HEK293 (cell line): ENCODE results near the gene PLPPR4.

ENCODE experiments used
- CTCF ChIA-PET: fragments of 350-600 bp; formaldehyde crosslinking; extraction: SDS; loops from one replicate; lab custom pipeline; 2021; ENCODE audit warnings: antibody characterized with exemption; lab: Yijun Ruan, JAX
- POLR2A ChIA-PET: fragments of 300-600 bp; formaldehyde crosslinking; extraction: SDS; loops from one replicate; lab custom pipeline; 2020; ENCODE audit warnings: antibody characterized with exemption, inconsistent platforms; lab: Yijun Ruan, JAX
- H3K27ac ChIP-seq: fragments of 200-500 bp; sonication (Bioruptor generic); 2 replicates; pipeline ENCODE4 v1.5.1; 2014; ENCODE audit warnings: low read depth, low read length, control low read depth, inconsistent platforms; ENCODE audit errors: extremely low read depth
- H3K36me3 ChIP-seq, 2 experiments: fragments of 200-500 bp in 1 of 2; sonication (Bioruptor generic) in 1 of 2; 1 replicate in 1 of 2; 2 replicates in 1 of 2; pipeline ENCODE4 v1.5.1; 2014 to 2017; ENCODE audit warnings: inconsistent platforms in 2 of 2, low read length in 2 of 2; ENCODE audit not compliant: control insufficient read depth in 2 of 2, insufficient read depth in 1 of 2
- H3K4me1 ChIP-seq: fragments of 200-500 bp; sonication (Bioruptor generic); 2 replicates; pipeline ENCODE4 v1.5.1; 2014; ENCODE audit warnings: mild to moderate bottlenecking, low read length, inconsistent platforms; ENCODE audit not compliant: control insufficient read depth, insufficient read depth
- H3K4me3 ChIP-seq: 2 replicates; pipeline ENCODE4 v1.5.1; 2011; ENCODE audit warnings: low read depth, mild to moderate bottlenecking, control low read depth, low read length, moderate library complexity
- H3K9me3 ChIP-seq: fragments of 200-500 bp; sonication (Bioruptor generic); 2 replicates; pipeline ENCODE4 v1.5.1; 2014; ENCODE audit warnings: low read depth, low read length, inconsistent platforms; ENCODE audit not compliant: control insufficient read depth, insufficient read depth
- GFI1B ChIP-seq: fragments of 450-650 bp; formaldehyde crosslinking; IDR thresholded peaks from 2 replicates; pipeline ENCODE4 v1.5.1; 2016; ENCODE audit warnings: missing biosample characterization, missing genetic modification characterization
- KLF8 ChIP-seq: fragments of 450-650 bp; formaldehyde crosslinking; IDR thresholded peaks from 2 replicates; pipeline ENCODE4 v1.5.1; 2016; ENCODE audit warnings: missing biosample characterization, missing genetic modification characterization
- OSR2 ChIP-seq: fragments of 450-650 bp; formaldehyde crosslinking; IDR thresholded peaks from 2 replicates; pipeline ENCODE4 v1.5.1; 2016; ENCODE audit warnings: missing biosample characterization, missing genetic modification characterization
- ZFP37 ChIP-seq: fragments of 450-650 bp; formaldehyde crosslinking; IDR thresholded peaks from 2 replicates; pipeline ENCODE4 v1.5.1; 2016; ENCODE audit warnings: missing biosample characterization, missing genetic modification characterization
- ZFP69B ChIP-seq: fragments of 450-650 bp; formaldehyde crosslinking; IDR thresholded peaks from 2 replicates; pipeline ENCODE4 v1.5.1; 2016; ENCODE audit warnings: missing biosample characterization, missing genetic modification characterization
- ZNF155 ChIP-seq: fragments of 450-650 bp; formaldehyde crosslinking; IDR thresholded peaks from 2 replicates; pipeline ENCODE4 v1.5.1; 2016; ENCODE audit warnings: missing biosample characterization, missing genetic modification characterization
- ZNF473 ChIP-seq: fragments of 450-650 bp; formaldehyde crosslinking; IDR thresholded peaks from 2 replicates; pipeline ENCODE4 v1.5.1; 2017; ENCODE audit warnings: missing biosample characterization, missing genetic modification characterization
- ZNF560 ChIP-seq: fragments of 450-650 bp; formaldehyde crosslinking; IDR thresholded peaks from 2 replicates; pipeline ENCODE4 v1.5.1; 2017; ENCODE audit warnings: missing biosample characterization, missing genetic modification characterization, borderline replicate concordance
- ZNF610 ChIP-seq: fragments of 450-650 bp; formaldehyde crosslinking; IDR thresholded peaks from 2 replicates; pipeline ENCODE4 v1.5.1; 2016; ENCODE audit warnings: missing biosample characterization, missing genetic modification characterization, borderline replicate concordance
- ZNF621 ChIP-seq: fragments of 450-650 bp; formaldehyde crosslinking; IDR thresholded peaks from 2 replicates; pipeline ENCODE4 v1.5.1; 2017; ENCODE audit warnings: missing biosample characterization, missing genetic modification characterization
- ZNF664 ChIP-seq: fragments of 450-650 bp; formaldehyde crosslinking; IDR thresholded peaks from 2 replicates; pipeline ENCODE4 v1.5.1; 2016; ENCODE audit warnings: missing biosample characterization, missing genetic modification characterization
- TF ChIP-seq, protein P1 (sequence below): fragments of 450-650 bp; formaldehyde crosslinking; IDR thresholded peaks from 2 replicates; pipeline ENCODE4 v1.5.1; 2016; ENCODE audit warnings: missing biosample characterization, missing genetic modification characterization
- TF ChIP-seq, protein P2 (sequence below): fragments of 450-650 bp; IDR thresholded peaks from 2 replicates; pipeline ENCODE4 v1.5.1; 2018; ENCODE audit warnings: missing biosample characterization, missing genetic modification characterization
- TF ChIP-seq, protein P3 (sequence below): fragments of 450-650 bp; formaldehyde crosslinking; IDR thresholded peaks from 2 replicates; pipeline ENCODE4 v1.5.1; 2017; ENCODE audit warnings: missing biosample characterization, missing genetic modification characterization
- TF ChIP-seq, protein P4 (sequence below): fragments of 450-650 bp; formaldehyde crosslinking; IDR thresholded peaks from 2 replicates; pipeline ENCODE4 v1.5.1; 2016; ENCODE audit warnings: missing biosample characterization, missing genetic modification characterization
- TF ChIP-seq, protein P5 (sequence below): fragments of 450-650 bp; IDR thresholded peaks from 2 replicates; pipeline ENCODE4 v1.5.1; 2018; ENCODE audit warnings: missing biosample characterization, mild to moderate bottlenecking, missing genetic modification characterization

Gene PLPPR4

DNA sequence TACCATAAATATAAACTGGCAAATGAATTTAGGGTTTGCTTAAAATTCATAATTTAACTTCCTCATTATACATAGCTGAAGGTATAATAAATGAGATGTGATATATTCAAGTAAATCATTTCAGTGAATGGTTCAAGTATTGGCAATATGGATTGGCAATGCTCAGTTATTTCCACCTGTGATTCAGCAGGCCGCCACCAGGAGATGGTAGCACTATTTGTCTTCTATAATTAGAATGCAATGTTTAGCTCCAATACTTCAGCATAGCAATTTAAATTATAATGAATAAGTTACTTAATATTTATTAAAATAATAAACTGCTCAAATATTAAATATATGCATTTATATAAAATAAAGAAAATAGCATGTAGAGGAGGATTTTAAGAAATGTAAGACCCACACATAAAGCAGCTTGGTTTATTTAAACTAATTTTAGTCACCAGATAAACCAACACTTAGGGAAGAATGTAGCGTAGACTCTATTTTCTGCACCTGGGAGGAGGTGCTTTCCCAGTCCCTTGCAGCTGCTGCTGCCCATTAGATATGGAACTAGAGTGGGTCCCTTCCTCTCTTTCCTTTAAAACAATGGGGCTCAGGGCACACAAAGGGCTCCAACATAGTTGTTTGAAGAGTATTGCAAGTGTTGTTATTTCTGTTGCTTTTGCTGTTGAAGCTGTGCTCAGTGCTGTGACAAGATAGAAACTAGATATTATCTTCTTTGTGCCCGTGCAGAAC is 62.1 kb downstream of the PLPPR4 start (continued):
- TF ChIP-seq, protein P1, sequence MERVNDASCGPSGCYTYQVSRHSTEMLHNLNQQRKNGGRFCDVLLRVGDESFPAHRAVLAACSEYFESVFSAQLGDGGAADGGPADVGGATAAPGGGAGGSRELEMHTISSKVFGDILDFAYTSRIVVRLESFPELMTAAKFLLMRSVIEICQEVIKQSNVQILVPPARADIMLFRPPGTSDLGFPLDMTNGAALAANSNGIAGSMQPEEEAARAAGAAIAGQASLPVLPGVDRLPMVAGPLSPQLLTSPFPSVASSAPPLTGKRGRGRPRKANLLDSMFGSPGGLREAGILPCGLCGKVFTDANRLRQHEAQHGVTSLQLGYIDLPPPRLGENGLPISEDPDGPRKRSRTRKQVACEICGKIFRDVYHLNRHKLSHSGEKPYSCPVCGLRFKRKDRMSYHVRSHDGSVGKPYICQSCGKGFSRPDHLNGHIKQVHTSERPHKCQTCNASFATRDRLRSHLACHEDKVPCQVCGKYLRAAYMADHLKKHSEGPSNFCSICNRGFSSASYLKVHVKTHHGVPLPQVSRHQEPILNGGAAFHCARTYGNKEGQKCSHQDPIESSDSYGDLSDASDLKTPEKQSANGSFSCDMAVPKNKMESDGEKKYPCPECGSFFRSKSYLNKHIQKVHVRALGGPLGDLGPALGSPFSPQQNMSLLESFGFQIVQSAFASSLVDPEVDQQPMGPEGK: no peak
- TF ChIP-seq, protein P2, sequence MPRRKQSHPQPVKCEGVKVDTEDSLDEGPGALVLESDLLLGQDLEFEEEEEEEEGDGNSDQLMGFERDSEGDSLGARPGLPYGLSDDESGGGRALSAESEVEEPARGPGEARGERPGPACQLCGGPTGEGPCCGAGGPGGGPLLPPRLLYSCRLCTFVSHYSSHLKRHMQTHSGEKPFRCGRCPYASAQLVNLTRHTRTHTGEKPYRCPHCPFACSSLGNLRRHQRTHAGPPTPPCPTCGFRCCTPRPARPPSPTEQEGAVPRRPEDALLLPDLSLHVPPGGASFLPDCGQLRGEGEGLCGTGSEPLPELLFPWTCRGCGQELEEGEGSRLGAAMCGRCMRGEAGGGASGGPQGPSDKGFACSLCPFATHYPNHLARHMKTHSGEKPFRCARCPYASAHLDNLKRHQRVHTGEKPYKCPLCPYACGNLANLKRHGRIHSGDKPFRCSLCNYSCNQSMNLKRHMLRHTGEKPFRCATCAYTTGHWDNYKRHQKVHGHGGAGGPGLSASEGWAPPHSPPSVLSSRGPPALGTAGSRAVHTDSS (tag by site-specific recombination): no peak
- TF ChIP-seq ZFP37 (tag by site-specific recombination): no peak
- no peak for TF ChIP-seq ZNF560 (tag by site-specific recombination)
- TF ChIP-seq, protein P3, sequence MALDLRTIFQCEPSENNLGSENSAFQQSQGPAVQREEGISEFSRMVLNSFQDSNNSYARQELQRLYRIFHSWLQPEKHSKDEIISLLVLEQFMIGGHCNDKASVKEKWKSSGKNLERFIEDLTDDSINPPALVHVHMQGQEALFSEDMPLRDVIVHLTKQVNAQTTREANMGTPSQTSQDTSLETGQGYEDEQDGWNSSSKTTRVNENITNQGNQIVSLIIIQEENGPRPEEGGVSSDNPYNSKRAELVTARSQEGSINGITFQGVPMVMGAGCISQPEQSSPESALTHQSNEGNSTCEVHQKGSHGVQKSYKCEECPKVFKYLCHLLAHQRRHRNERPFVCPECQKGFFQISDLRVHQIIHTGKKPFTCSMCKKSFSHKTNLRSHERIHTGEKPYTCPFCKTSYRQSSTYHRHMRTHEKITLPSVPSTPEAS: no peak
- no peak for TF ChIP-seq ZNF155 (tag by site-specific recombination)
- TF ChIP-seq ZNF610: no peak

DNA sequence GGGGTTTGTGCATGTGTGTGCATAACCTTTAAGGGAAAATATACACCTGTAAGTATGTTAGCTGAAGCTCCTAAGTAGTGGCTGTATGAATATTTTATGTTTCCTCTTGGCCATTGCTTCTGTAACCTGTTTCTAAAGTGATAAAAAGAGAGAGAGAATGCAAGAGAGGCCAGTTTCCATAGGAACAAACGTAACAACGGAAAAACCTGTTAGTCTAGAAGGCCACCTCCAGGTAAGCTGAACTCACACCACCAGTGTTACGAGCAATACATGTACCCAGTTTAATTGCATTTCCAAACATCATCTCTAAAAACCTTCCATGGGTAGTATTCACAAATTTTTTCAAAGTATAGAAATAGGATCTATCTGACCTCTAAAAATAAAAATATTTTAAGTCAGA is 63.1 kb downstream of the PLPPR4 start:
- POLR2A ChIA-PET: no interaction called here
- TF ChIP-seq GFI1B (tag by site-specific recombination) (no peak), ZFP69B (tag by site-specific recombination) (no peak), ZNF664 (tag by site-specific recombination) (no peak), ZNF155 (tag by site-specific recombination) (no peak), KLF8 (tag by site-specific recombination) (no peak), ZNF621 (tag by site-specific recombination) (no peak), OSR2 (tag by site-specific recombination) (no peak), ZNF560 (tag by site-specific recombination) (no peak), ZNF473 (tag by site-specific recombination) (no peak)
- TF ChIP-seq, protein P4, sequence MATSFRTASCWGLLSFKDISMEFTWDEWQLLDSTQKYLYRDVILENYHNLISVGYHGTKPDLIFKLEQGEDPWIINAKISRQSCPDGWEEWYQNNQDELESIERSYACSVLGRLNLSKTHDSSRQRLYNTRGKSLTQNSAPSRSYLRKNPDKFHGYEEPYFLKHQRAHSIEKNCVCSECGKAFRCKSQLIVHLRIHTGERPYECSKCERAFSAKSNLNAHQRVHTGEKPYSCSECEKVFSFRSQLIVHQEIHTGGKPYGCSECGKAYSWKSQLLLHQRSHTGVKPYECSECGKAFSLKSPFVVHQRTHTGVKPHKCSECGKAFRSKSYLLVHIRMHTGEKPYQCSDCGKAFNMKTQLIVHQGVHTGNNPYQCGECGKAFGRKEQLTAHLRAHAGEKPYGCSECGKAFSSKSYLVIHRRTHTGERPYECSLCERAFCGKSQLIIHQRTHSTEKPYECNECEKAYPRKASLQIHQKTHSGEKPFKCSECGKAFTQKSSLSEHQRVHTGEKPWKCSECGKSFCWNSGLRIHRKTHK (tag by site-specific recombination): no peak
- TF ChIP-seq, protein P5, sequence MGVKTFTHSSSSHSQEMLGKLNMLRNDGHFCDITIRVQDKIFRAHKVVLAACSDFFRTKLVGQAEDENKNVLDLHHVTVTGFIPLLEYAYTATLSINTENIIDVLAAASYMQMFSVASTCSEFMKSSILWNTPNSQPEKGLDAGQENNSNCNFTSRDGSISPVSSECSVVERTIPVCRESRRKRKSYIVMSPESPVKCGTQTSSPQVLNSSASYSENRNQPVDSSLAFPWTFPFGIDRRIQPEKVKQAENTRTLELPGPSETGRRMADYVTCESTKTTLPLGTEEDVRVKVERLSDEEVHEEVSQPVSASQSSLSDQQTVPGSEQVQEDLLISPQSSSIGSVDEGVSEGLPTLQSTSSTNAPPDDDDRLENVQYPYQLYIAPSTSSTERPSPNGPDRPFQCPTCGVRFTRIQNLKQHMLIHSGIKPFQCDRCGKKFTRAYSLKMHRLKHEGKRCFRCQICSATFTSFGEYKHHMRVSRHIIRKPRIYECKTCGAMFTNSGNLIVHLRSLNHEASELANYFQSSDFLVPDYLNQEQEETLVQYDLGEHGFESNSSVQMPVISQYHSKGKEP: no peak
- Histone ChIP-seq H3K9me3 (no peaks in the 10 kb centered on the region), H3K36me3 (no peaks in the 10 kb centered on the region), H3K4me1 (no peaks in the 10 kb centered on the region), H3K27ac (no peak overlapping the region), H3K4me3 (no peak overlapping the region)
- CTCF ChIA-PET: interaction anchor here (0.6 kb wide), 1 partner anchor 86 kb away, joined by 3 read pairs; no protein-coding TSS in a partner anchor
